Fibroblast of lung (primary cell): ENCODE data around the gene DIS3L2. TPM values are rescaled to one million over a fixed set of nuclear protein-coding genes. Genes with fewer than 3 reads are reported as not detected.

Experiments
- DNase-seq, 2 donors: peaks; one replicate each; pipeline versions ENCODE4 v3.0.0 to v3.0.0-alpha.2; 2010; ENCODE audit warnings: low read depth in 2 of 2
- H2AFZ ChIP-seq: 2 replicates; pipeline ENCODE4 v1.5.1; 2012; ENCODE audit warnings: low read length, control low read depth, inconsistent platforms
- H3K27ac ChIP-seq: 2 replicates; pipeline ENCODE4 v1.5.1; 2011; ENCODE audit warnings: low read length, control low read depth; ENCODE audit not compliant: insufficient read depth
- H3K27me3 ChIP-seq: 2 replicates; pipeline ENCODE4 v1.5.1; 2011; ENCODE audit warnings: mild to moderate bottlenecking, low read length; ENCODE audit not compliant: control insufficient read depth, insufficient read depth
- H3K36me3 ChIP-seq: 2 replicates; pipeline ENCODE4 v1.5.1; 2011; ENCODE audit warnings: low read length; ENCODE audit not compliant: control insufficient read depth, insufficient read depth
- H3K4me1 ChIP-seq: 2 replicates; pipeline ENCODE4 v1.5.1; 2011; ENCODE audit warnings: low read length; ENCODE audit not compliant: control insufficient read depth, insufficient read depth; ENCODE audit errors: extremely low read depth
- H3K4me2 ChIP-seq: 2 replicates; pipeline ENCODE4 v1.5.1; 2011; ENCODE audit warnings: low read length, control low read depth; ENCODE audit not compliant: insufficient read depth; ENCODE audit errors: extremely low read depth
- H3K4me3 ChIP-seq, 4 experiments: fragments of 200-600 bp in 1 of 4; sonication (generic) in 1 of 4; replicated peaks in 1 of 4; 2 replicates each; pipeline ENCODE4 v1.5.1; 2011 to 2016; ENCODE audit warnings: low read length in 4 of 4, low read depth in 3 of 4, mild to moderate bottlenecking in 3 of 4, control low read depth in 2 of 4, inconsistent platforms in 1 of 4, mixed read lengths in 1 of 4; ENCODE audit not compliant: insufficient read depth in 1 of 4; ENCODE audit errors: control extremely low read depth in 1 of 4
- H3K79me2 ChIP-seq: 2 replicates; pipeline ENCODE4 v1.5.1; 2012; ENCODE audit warnings: mild to moderate bottlenecking, low read length, inconsistent platforms; ENCODE audit not compliant: control insufficient read depth, insufficient read depth
- H3K9ac ChIP-seq: 2 replicates; pipeline ENCODE4 v1.5.1; 2011; ENCODE audit warnings: mild to moderate bottlenecking, low read length, control low read depth; ENCODE audit not compliant: insufficient read depth
- H3K9me3 ChIP-seq: 2 replicates; pipeline ENCODE4 v1.5.1; 2012; ENCODE audit warnings: low read depth, low read length; ENCODE audit not compliant: control insufficient read depth, insufficient read depth
- H4K20me1 ChIP-seq: 2 replicates; pipeline ENCODE4 v1.5.1; 2011; ENCODE audit warnings: low read length; ENCODE audit not compliant: control insufficient read depth, insufficient read depth; ENCODE audit errors: extremely low read depth
- CTCF ChIP-seq, 2 donors: IDR thresholded peaks in 1 of 2; conservative IDR thresholded peaks in 1 of 2; 1 replicate in 1 of 2; 2 replicates in 1 of 2; pipeline ENCODE4 v1.5.1; 2011 to 2012; ENCODE audit warnings: low read length in 2 of 2, control low read depth in 1 of 2, inconsistent platforms in 1 of 2, low read depth in 1 of 2, mild to moderate bottlenecking in 1 of 2
- EZH2 ChIP-seq: IDR thresholded peaks from 2 replicates; pipeline ENCODE4 v1.5.1; 2012; ENCODE audit warnings: low read length, control low read depth, mild to moderate bottlenecking; ENCODE audit errors: missing control alignments
- polyA plus RNA-seq, 2 donors: library from polyadenylated mRNA; depleted of rRNA in 1 of 2; stranded (reverse) in 1 of 2; unstranded in 1 of 2; fragments of >200 nt; gene quantifications; 2 replicates each; pipeline ENCODE4 v1.2.1, GENCODE V29; 2011 to 2012; ENCODE audit warnings: missing spikeins in 1 of 2
- total RNA-seq: library from RNA; depleted of rRNA; stranded (reverse); fragments of >200 nt; gene quantifications from 2 replicates; pipeline ENCODE4 v1.2.1, GENCODE V29; 2014

Gene DIS3L2
- total and polyA plus RNA-seq, 2 donors (not counting 1 experiment from before 2014, with no cell fraction given), result 5.2 to 15.2 TPM

GRCh38 chr2:232076736-232077135, 115.2 kb downstream of the DIS3L2 start:
- no peaks in the 10 kb centered on the region for H4K20me1 ChIP-seq
- H3K27ac ChIP-seq, result no peak overlapping the region
- no peaks in the 10 kb centered on the region for H3K27me3 ChIP-seq
- H3K4me3 ChIP-seq, result no peak overlapping the region
- no peaks in the 10 kb centered on the region for H3K79me2 ChIP-seq
- no peak overlapping the region for H3K9ac ChIP-seq
- TF ChIP-seq EZH2 (no peak), CTCF (conservative IDR thresholded peaks at IDR 0.05 in 1 of 2, IDR thresholded peaks at IDR 0.05 in 1 of 2; ENCODE audit: low read depth in 1 of 2, low read length in 2 of 2) (no peak)
- H3K4me2 ChIP-seq, result no peak overlapping the region
- no peak overlapping the region for H2AFZ ChIP-seq
- no peaks in the 10 kb centered on the region for H3K9me3 ChIP-seq
- no peaks in the 10 kb centered on the region for H3K36me3 ChIP-seq
- peaks cover 2% of the 10 kb centered on the region for H3K4me1 ChIP-seq
- peak; percentile 11 to 56 for DNase-seq

- peak in 1 of 2 donors; percentile 14 for DNase-seq
- Histone ChIP-seq H2AFZ (no peak overlapping the region), H3K27me3 (no peaks in the 10 kb centered on the region), H3K4me2 (no peak overlapping the region), H3K27ac (no peak overlapping the region), H3K9ac (no peak overlapping the region), H4K20me1 (no peaks in the 10 kb centered on the region), H3K9me3 (no peaks in the 10 kb centered on the region), H3K4me1 (no peaks in the 10 kb centered on the region), H3K36me3 (peaks cover 1% of the 10 kb centered on the region), H3K4me3 (no peak overlapping the region), H3K79me2 (no peaks in the 10 kb centered on the region)
- TF ChIP-seq EZH2, result no peak
- no peak for TF ChIP-seq CTCF (conservative IDR thresholded peaks at IDR 0.05 in 1 of 2, IDR thresholded peaks at IDR 0.05 in 1 of 2; ENCODE audit: low read depth in 1 of 2, low read length in 2 of 2)
Measured at GRCh38 chr2:232085164-232085563, 123.7 kb downstream of the DIS3L2 start.

- no peak overlapping the region for H3K9ac ChIP-seq
- no peaks in the 10 kb centered on the region for H3K9me3 ChIP-seq
- no peaks in the 10 kb centered on the region for H4K20me1 ChIP-seq
- peaks cover 1% of the 10 kb centered on the region for H3K36me3 ChIP-seq
- no peak for TF ChIP-seq EZH2
- no peak for TF ChIP-seq CTCF (conservative IDR thresholded peaks at IDR 0.05 in 1 of 2, IDR thresholded peaks at IDR 0.05 in 1 of 2; ENCODE audit: low read depth in 1 of 2, low read length in 2 of 2)
- peak in 1 of 2 donors; percentile 26 for DNase-seq
- no peaks in the 10 kb centered on the region for H3K27me3 ChIP-seq
- no peak overlapping the region for H2AFZ ChIP-seq
- H3K4me1 ChIP-seq, result no peaks in the 10 kb centered on the region
- H3K4me2 ChIP-seq, result no peak overlapping the region
- no peak overlapping the region for H3K27ac ChIP-seq
- H3K79me2 ChIP-seq, result no peaks in the 10 kb centered on the region
- no peak overlapping the region for H3K4me3 ChIP-seq
Measured at GRCh38 chr2:232085826-232086425, 124.4 kb downstream of the DIS3L2 start.
